Chondrocyte (in vitro differentiated cells): Measurements from ENCODE around the gene SERPINI1. TPM values are rescaled to one million over a fixed set of nuclear protein-coding genes. Genes with fewer than 3 reads are reported as not detected.
A peak's percentile ranks its signal among the peaks of the same experiment; 100 is the strongest.

ENCODE experiments used
- DNase-seq: peaks from one replicate; pipeline ENCODE4 v3.0.0; 2021; ENCODE audit warnings: mixed read lengths, low spot score
- H3K27ac Mint-ChIP-seq: one replicate; pipeline ENCODE4 v1.8.0; 2021; ENCODE audit warnings: mild to moderate bottlenecking, moderate library complexity, mixed read lengths; ENCODE audit not compliant: unreplicated experiment
- H3K27me3 Mint-ChIP-seq: 2 replicates; pipeline ENCODE4 v1.8.0; 2021; ENCODE audit warnings: low read depth, mixed read lengths
- H3K36me3 Mint-ChIP-seq: 2 replicates; pipeline ENCODE4 v1.8.0; 2021; ENCODE audit warnings: low read depth, mixed read lengths
- H3K4me1 Mint-ChIP-seq: 2 replicates; pipeline ENCODE4 v1.8.0; 2021; ENCODE audit warnings: low read depth, mild to moderate bottlenecking, mixed read lengths
- H3K4me3 Mint-ChIP-seq: one replicate; pipeline ENCODE4 v1.8.0; 2021; ENCODE audit warnings: mild to moderate bottlenecking, moderate library complexity, mixed read lengths; ENCODE audit not compliant: unreplicated experiment
- H3K9me3 Mint-ChIP-seq: 2 replicates; pipeline ENCODE4 v1.8.0; 2021; ENCODE audit warnings: low read depth, mixed read lengths
- CTCF ChIP-seq: fragments of 200-600 bp; sonication (generic); IDR thresholded peaks from 2 replicates; pipeline ENCODE4 v1.5.0; 2021; ENCODE audit warnings: antibody characterized with exemption, mild to moderate bottlenecking, moderate library complexity
- total RNA-seq: library from RNA; stranded (reverse); gene quantifications from 3 replicates; pipeline ENCODE4 v1.2.1, GENCODE V29; 2021

The SERPINI1 gene
- total RNA-seq, 1 donor from 2014 or later = 2.5 TPM

- Mint-ChIP-seq H3K4me3 (no peak overlapping the region), H3K9me3 (no peaks in the 10 kb centered on the region), H3K36me3 (peaks cover 8% of the 10 kb centered on the region), H3K27ac (peak overlapping the region; percentile 10), H3K4me1 (peaks cover 9% of the 10 kb centered on the region), H3K27me3 (no peaks in the 10 kb centered on the region)
- TF ChIP-seq CTCF = no peak
- no peak for DNase-seq
These were observed 29.7 kb upstream of the SERPINI1 start for GRCh38 chr3:167705840-167706239.

GRCh38 chr3:167709690-167710089 lies 25.8 kb upstream of the SERPINI1 start:
- peaks cover 15% of the 10 kb centered on the region for H3K4me1 Mint-ChIP-seq
- no peak overlapping the region for H3K27ac Mint-ChIP-seq
- no peaks in the 10 kb centered on the region for H3K27me3 Mint-ChIP-seq
- H3K36me3 Mint-ChIP-seq = peaks cover 10% of the 10 kb centered on the region
- TF ChIP-seq CTCF = no peak
- no peak overlapping the region for H3K4me3 Mint-ChIP-seq
- peaks cover 4% of the 10 kb centered on the region for H3K9me3 Mint-ChIP-seq
- no peak for DNase-seq

- no peaks in the 10 kb centered on the region for H3K27me3 Mint-ChIP-seq
- peaks cover 12% of the 10 kb centered on the region for H3K4me1 Mint-ChIP-seq
- TF ChIP-seq CTCF = no peak
- no peak overlapping the region for H3K27ac Mint-ChIP-seq
- H3K9me3 Mint-ChIP-seq = peaks cover 4% of the 10 kb centered on the region
- H3K36me3 Mint-ChIP-seq = peaks cover 14% of the 10 kb centered on the region
- no peak for DNase-seq
- no peak overlapping the region for H3K4me3 Mint-ChIP-seq
These were observed 25.0 kb upstream of the SERPINI1 start for GRCh38 chr3:167710552-167710951.

GRCh38 chr3:167711439-167711838 lies 24.1 kb upstream of the SERPINI1 start:
- H3K4me3 Mint-ChIP-seq = no peak overlapping the region
- DNase-seq = no peak
- H3K4me1 Mint-ChIP-seq = peaks cover 6% of the 10 kb centered on the region
- no peak overlapping the region for H3K27ac Mint-ChIP-seq
- H3K36me3 Mint-ChIP-seq = peaks cover 14% of the 10 kb centered on the region
- H3K27me3 Mint-ChIP-seq = no peaks in the 10 kb centered on the region
- peaks cover 4% of the 10 kb centered on the region for H3K9me3 Mint-ChIP-seq
- TF ChIP-seq CTCF = no peak

GRCh38 chr3:167712445-167712844 lies 23.1 kb upstream of the SERPINI1 start:
- H3K27ac Mint-ChIP-seq = no peak overlapping the region
- peaks cover 14% of the 10 kb centered on the region for H3K36me3 Mint-ChIP-seq
- H3K4me3 Mint-ChIP-seq = no peak overlapping the region
- no peak for TF ChIP-seq CTCF
- peaks cover 4% of the 10 kb centered on the region for H3K9me3 Mint-ChIP-seq
- DNase-seq = no peak
- no peaks in the 10 kb centered on the region for H3K27me3 Mint-ChIP-seq
- peaks cover 6% of the 10 kb centered on the region for H3K4me1 Mint-ChIP-seq
